Esophagus mucosa (tissue), 1 donor: ENCODE results near the gene TC2N. TPM values are rescaled to one million over a fixed set of nuclear protein-coding genes. Genes with fewer than 3 reads are reported as not detected.
A peak's percentile ranks its signal among the peaks of the same experiment; 100 is the strongest.
"Not testable (repeated sequence)": the region's sequence is repeated elsewhere in the genome, so short reads cannot be mapped to it uniquely, and the experiment has no call there.

Source experiments
- ATAC-seq: fragments of 200-7000 bp; cut with Tn5 transposase; one replicate; pipeline ENCODE4 v1.9.1; 2020
- total RNA-seq: library from RNA; stranded (reverse); gene quantifications from one replicate; pipeline ENCODE4 v1.2.4, GENCODE V29; 2023
- donor health status: DM: yes; HTN: yes; CAD: no.

The TC2N gene
- total RNA-seq, 1 donor from 2014 or later: 52.5 TPM

DNA sequence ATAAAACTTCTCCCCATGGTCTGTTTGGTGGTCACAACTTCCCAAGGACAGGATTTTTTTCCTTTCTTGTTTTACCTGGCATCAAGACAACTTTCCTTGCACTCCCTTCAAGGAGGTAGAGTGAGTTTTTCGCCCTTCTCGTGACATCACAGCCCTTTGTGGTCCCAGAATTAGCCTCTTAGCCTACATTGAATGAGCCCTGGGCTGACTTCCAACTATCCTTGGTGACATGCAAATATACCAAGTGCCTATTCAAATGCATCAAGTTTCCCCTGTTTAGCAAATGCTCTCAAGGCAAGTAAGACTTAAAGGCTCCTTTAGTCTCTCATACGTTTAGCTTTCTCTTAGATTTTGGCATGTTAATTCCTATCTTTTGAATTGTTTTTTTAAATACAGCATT is 36.6 kb downstream of the TC2N start:
- peak; percentile 69 for ATAC-seq

DNA sequence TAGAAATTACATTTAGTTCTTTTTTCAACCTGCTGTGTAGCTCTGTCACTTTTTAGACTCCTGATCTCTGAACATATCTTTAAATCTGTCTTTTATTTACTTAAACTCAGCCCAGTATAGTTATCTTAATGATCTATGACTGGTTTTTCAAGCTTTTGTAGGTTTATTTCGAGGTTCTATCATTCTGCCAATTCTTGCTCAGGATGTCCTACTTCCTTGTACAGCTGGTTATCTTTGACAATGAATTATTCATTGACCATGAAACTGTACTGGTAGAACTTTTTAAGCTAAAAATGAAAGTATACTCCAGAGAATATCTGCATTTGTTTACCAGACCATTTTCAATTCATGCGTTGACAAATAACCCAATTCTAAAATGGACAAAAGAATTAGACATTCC is 37.8 kb downstream of the TC2N start:
- ATAC-seq: no peak

- ATAC-seq: no peak
Observed at GRCh38 chr14:91827746-91828145, 39.6 kb downstream of the TC2N start.

GRCh38 chr14:91817566-91818325 is 49.6 kb downstream of the TC2N start:
- ATAC-seq: no peak

GRCh38 chr14:91814317-91814716 is 53.0 kb downstream of the TC2N start:
- ATAC-seq: no peak

DNA sequence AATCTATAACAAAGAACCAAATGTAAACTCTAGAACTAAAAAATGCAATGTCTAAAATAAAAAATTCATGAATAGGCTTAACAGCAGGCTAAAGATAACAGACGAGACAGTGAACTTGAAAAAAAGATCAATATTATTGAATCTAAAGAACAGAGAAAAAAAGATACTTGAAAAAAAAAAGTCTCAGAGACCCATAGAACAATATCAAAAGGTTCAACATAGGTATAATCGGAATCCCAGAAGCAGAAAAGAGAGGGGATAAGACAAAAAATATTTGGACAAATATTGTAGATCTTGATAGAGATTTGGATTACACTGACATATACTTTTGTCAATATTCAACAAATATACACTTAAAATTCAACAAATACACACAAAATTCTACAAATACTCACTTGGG is 56.6 kb downstream of the TC2N start:
- no peak for ATAC-seq

DNA sequence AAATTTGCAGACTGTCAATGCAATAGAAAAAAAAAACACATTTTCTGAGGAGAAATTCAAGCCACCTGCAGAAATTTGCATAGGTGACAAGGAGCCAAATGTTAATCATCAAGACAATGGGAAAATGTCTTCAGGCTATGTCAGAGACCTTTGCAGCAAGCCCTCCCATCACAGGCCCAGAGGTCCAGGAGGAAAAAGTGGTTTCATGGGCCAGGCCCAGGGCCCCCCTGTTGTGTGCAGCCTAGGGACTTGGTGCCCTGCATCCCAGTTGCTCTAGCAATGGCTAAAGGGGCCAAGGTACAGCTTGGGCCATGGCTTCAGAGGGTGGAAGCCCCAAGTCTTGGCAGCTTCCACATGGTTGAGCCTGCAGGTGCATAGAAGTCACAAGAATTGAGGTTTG is 60.6 kb downstream of the TC2N start:
- ATAC-seq: no peak

GRCh38 chr14:91806094-91806493 is 61.2 kb downstream of the TC2N start:
- not testable (repeated sequence) for ATAC-seq

DNA sequence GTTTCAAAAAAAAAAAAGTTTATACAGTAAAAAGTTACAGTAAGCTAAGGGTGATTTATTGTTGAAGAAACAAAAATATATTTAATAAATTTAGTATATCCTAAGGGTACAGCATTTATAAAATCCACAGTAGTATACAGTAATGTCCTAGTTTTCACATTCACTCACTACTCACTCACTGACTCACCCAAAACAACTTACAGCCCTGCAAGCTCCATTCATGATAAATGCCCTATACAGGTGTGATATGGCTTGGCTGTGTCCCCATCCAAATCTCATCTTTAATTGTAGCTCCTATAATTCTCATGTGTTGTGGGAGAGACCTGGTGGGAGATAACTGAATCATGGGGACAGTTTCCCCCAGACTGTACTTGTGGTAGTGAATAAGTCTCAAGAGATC is 61.7 kb downstream of the TC2N start:
- ATAC-seq: no peak

DNA sequence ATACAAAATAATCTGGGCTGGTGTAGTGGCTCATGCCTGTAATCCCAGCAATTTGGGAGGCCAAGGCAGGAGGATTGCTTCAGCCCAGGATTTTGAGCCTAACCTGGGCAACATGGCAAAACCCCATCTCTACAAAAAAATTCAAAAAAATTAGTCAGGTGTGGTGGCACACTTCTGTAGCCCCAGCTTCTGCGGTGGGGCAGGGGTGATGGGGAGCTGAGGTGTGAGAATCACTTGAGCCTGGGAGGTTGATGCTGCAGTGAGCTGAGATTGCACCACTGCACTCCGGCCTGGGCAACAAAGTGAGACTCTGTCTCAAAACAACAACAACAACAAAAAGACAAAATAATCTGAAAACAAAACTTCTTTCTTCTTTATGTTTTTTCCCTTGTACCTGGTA is 66.0 kb downstream of the TC2N start:
- no peak for ATAC-seq

DNA sequence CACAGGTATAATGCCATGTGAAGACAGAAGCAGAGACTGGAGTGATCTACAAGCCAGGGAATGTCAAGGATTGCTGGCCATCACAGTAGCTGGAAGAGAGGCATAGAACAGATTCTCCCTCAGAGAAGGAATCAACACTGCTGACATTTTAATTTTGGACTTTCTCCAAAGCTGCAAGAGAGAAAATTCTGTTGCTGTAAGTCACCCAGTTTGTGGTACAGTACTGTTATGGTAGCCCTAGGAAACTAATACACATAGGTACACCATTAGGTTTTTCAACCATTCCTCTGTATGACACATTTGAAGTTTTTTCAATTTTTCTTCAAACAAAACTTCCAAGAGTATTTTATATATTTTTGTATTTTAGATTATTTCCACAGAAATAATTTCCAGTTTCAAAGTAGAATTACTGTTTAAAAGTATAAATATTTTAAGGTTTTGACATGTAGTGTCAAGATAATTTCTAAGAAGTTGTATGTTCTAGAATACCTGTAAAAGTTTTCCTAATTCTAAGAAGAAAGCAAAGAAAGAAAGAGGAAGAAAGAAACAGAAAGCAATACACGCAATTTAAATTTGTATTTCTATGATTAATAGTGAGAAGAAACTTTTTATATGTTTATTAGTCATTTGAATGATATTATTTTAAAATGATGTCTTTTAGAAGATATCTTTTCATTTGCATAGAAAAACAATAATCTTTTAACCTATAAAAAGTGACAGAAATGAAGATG is 70.6 kb downstream of the TC2N start:
- ATAC-seq: no peak

DNA sequence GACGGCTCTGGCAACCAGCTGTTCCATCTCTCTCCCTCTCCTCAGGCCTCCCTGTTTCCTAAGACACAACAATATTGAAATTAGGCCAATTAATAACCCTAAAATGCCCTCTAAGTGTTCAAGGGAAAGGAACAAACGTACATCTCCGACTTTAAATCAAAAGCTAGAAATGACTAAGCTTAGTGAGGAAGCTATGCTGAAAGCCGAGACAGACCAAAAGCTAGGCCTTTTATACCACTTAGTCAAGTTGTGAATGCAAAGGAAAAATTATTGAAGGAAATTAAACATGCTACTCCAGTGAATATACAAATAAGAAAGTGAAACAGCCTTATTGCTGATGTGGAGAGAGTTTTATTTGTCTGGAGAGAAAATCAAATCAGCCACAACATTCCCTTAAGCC is 73.6 kb downstream of the TC2N start:
- no peak for ATAC-seq

DNA sequence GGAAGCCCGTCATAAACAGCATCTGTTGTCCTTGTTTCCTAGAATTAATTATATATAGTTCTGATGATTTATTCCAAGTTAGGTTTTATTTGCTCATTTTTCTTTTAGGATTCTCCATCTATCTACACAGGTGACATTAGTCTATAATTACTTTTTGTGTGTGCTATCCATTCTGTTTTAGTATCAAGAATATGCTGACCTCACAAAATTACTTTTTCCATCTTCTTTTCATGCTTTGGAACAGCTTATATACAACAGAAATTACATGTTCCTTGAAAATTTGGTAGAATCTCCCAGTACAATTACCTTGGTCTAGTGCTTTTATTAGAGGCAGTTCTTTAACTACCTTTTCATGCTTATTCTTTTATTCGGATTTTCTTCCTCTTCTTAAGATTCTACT is 81.1 kb downstream of the TC2N start:
- no peak for ATAC-seq

DNA sequence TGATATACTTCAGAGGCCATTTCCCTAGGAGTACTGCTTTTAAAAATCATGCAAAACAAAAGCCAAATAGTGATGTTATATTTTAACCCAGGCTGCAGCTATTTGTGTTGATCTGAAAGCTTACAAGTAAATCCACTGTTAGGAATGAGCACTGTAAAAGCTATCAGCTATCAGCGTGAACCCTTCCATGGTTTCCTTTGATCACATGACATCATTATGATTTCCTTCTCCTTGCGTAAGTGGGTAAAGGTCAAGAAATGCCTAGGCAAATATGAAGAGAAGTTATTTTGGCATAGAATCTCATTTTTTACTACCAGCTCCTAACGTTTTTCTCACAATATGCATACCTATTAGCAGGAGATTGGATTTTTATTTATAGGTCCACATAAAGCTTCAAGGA is 86.9 kb downstream of the TC2N start:
- no peak for ATAC-seq

- ATAC-seq: no peak
Observed at GRCh38 chr14:91778217-91778616, 89.1 kb downstream of the TC2N start.

GRCh38 chr14:91774140-91775096 is 92.9 kb downstream of the TC2N start:
- ATAC-seq: no peak

- no peak for ATAC-seq
Observed at GRCh38 chr14:91770185-91770584, 97.2 kb downstream of the TC2N start.

- peak; percentile 72 for ATAC-seq
Observed at GRCh38 chr14:91755570-91756295, 111.6 kb downstream of the TC2N start.

- no peak for ATAC-seq
Observed at GRCh38 chr14:91754819-91755218, 112.5 kb downstream of the TC2N start.

- ATAC-seq: no peak
Observed at GRCh38 chr14:91754185-91754584, 113.2 kb downstream of the TC2N start.

DNA sequence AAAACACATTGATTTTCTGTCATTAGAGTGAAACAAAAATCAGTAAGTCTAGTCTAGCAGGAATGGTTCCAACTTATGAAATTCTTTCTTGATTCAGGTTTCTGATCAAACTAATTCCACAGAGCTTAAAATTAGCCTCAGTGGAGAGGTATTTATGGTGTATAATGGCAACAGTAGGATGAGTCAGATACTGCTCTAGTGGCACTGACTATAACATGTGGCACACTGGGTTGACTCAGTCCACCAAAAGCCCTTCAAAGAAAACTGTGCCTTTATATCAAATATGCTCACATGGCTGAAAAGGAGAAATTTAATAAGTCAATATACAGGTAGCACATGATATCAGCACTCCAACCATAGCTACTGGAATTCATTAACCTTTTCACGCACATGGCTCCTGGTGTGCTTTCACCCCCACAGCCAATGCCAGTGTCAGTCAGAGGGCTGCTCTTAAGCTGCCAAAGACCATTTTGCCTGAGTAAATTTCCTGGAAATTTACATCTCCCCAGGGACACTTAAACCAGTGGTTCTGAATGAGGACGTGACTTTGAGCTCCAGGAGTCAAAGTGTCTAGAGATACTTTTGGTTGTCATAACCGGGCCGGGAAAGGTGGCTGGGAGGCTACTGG is 113.7 kb downstream of the TC2N start:
- ATAC-seq: peak; percentile 85

- ATAC-seq: no peak
Observed at GRCh38 chr14:91752961-91753360, 114.4 kb downstream of the TC2N start.
